Heart left ventricle (tissue), 16 donors: ENCODE measurements around the gene EMP2. TPM values are rescaled to one million over a fixed set of nuclear protein-coding genes. Genes with fewer than 3 reads are reported as not detected.

ENCODE experiments used
- ATAC-seq, 4 donors: fragments of 200-7000 bp; cut with Tn5 transposase; one replicate each; pipeline ENCODE4 v1.9.1; 2020 to 2022; ENCODE audit warnings: moderate library complexity in 4 of 4, mild to moderate bottlenecking in 3 of 4, moderate number of reproducible peaks in 1 of 4
- DNase-seq, 5 donors: peaks; one replicate each; pipeline ENCODE4 v3.0.0-alpha.2; 2020
- H3K27ac ChIP-seq, 12 donors: fragments of 200-600 bp; sonication (generic) in 4 of 12; one replicate each; pipeline versions ENCODE4 v1.5.0 to v1.8.0; 2016 to 2022; ENCODE audit warnings: mild to moderate bottlenecking in 2 of 12
- H3K27me3 ChIP-seq, 9 donors: fragments of 200-600 bp; sonication (generic) in 2 of 9; one replicate each; pipeline versions ENCODE4 v1.5.1 to v1.8.0; 2016 to 2022; ENCODE audit warnings: mild to moderate bottlenecking in 3 of 9
- H3K36me3 ChIP-seq, 9 donors: fragments of 200-600 bp; sonication (generic) in 2 of 9; one replicate each; pipeline versions ENCODE4 v1.5.0 to v1.8.0; 2018 to 2022; ENCODE audit warnings: mild to moderate bottlenecking in 2 of 9
- H3K4me1 ChIP-seq, 12 donors: fragments of 200-600 bp; sonication (generic) in 4 of 12; one replicate each; pipeline versions ENCODE4 v1.5.0 to v1.8.0; 2016 to 2022; ENCODE audit warnings: mild to moderate bottlenecking in 3 of 12
- H3K4me3 ChIP-seq, 12 donors: fragments of 200-600 bp; sonication (generic) in 4 of 12; one replicate each; pipeline versions ENCODE4 v1.5.0 to v1.8.0; 2017 to 2022; ENCODE audit warnings: mild to moderate bottlenecking in 9 of 12, moderate library complexity in 4 of 12
- H3K9me3 ChIP-seq, 12 donors: fragments of 200-600 bp; sonication (generic) in 4 of 12; one replicate each; pipeline versions ENCODE4 v1.5.0 to v1.8.0; 2016 to 2022; ENCODE audit warnings: mild to moderate bottlenecking in 1 of 12
- CTCF ChIP-seq, 12 donors: fragments of 200-600 bp; sonication (generic) in 4 of 12; IDR thresholded peaks; one replicate each; pipeline versions ENCODE4 v1.5.0 to v1.8.0; 2018 to 2022; ENCODE audit warnings: antibody characterized with exemption in 12 of 12, mild to moderate bottlenecking in 5 of 12
- POLR2A ChIP-seq, 2 donors: fragments of 450-650 bp; IDR thresholded peaks; one replicate each; pipeline ENCODE4 v1.6.1; 2017; ENCODE audit warnings: antibody characterized with exemption in 2 of 2, mild to moderate bottlenecking in 2 of 2, moderate library complexity in 2 of 2
- WGBS, 4 donors: extraction: QIAGEN DNeasy Blood & Tissue Kit in 2 of 4; methylation state at CpG; one replicate each; pipeline versions ENCODE4 v1.1.5 to v1.1.7; 2013 to 2018; 5-methylcytosine and 5-hydroxymethylcytosine counted together
- intact Hi-C, 10 donors: fragments of 100-400 bp; cut with DNase I; formaldehyde crosslinking; loops; one replicate each; pipeline versions ENCODE4 v1.11.1 to v1.14.2; 2022
- polyA plus RNA-seq, 2 donors: library from polyadenylated mRNA; stranded (reverse); fragments of 200-250 nt; gene quantifications; one replicate each; pipeline ENCODE4 v1.2.3, GENCODE V29; 2013
- total RNA-seq, 9 donors: library from RNA; depleted of rRNA in 2 of 9; stranded (reverse); fragments of >200 nt in 2 of 9; fragmentation: NEBNext Ultra II Directional in 3 of 9; extraction: Animal tissue kit (Norgen Biotek cat#: 25700) in 3 of 9; gene quantifications; one replicate each; pipeline versions ENCODE4 v1.1.0 to v1.2.4, GENCODE V29; 2016 to 2023
- donor health status: ischemic (EF 13 %, LVEDD 7.1; RV severe dilation, severe dysfunction).
- donor health status: healthy with polysubstance abuse.
- donor health status: DM: no; HTN: yes; CAD: no.
- donor health status: DM: no; HTN: no; CAD: no.
- donor health status: ischemic (EF 25% LVEDD 6.9; RV normal size, moderate dysfunction).
- donor health status: ischemic (EF 25% LVEDD 5.7; RV mildly dilated, moderate dysfunction).
- donor health status: healthy.
- donor health status: DM: yes; HTN: yes; CAD: no.
- donor health status: ischemic (EF 35%, LVEDD 5.7; RV mildly dilated, moderate dysfunction).
- donor health status: nonischemic (EF 11% LVEDD 7.7; RV severe dilation, severe dysfunction).
- donor health status: DM: yes; HTN: yes; CAD: no.
- donor health status: PGD.
- donor health status: ischemic (EF 29% LVEDD 5.4; RV normal size, mild dysfunction).
- donor health status: nonischemic (EF 23%, LVEDD 6.1; RV moderate dilation, normal function).

Gene EMP2
- total and polyA plus RNA-seq, 11 donors: 34.5 to 103 (median 61.3) TPM

DNA sequence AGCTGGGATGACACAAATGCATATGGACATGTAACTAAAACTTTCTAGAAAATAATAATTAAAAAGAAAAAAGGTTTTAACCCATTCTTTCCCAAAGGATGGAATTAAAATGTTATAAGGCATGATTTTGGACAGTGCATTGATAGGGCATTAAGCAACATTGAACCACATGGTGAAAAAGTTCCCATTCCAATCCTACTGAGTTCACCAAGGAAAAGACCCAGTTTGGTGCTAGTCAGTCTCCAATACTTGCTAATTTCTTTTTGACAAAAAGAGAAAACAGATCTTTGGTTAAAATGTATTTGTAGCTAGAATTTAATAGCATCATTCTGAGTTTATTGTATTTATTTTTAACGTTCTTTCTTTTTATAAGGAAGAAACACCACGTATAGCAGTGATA, 28.1 kb downstream of the EMP2 start:
- H3K9me3 ChIP-seq: peaks cover 0 to 12% (median 6%) of the 10 kb centered on the region in 12 donors
- H3K36me3 ChIP-seq: peaks cover 0 to 18% (median 7%) of the 10 kb centered on the region in 9 donors
- ATAC-seq (no peak), DNase-seq (no peak)
- TF ChIP-seq POLR2A (IDR thresholded peaks at IDR 0.05) (no peak), CTCF (IDR thresholded peaks at IDR 0.05) (no peak)
- peak overlapping the region in 2 of 12 donors; percentile 44 to 57 for H3K4me3 ChIP-seq
- 69 to 78% (median 77%) methylated on average over 2 of the region's 2 CpGs for WGBS, 4 donors
- intact Hi-C loops: loop anchor here in 1 of 10 donors (10.0 kb wide), 1 partner anchor 373 kb away; no protein-coding TSS in a partner anchor
- peak overlapping the region in 10 of 12 donors; percentile 59 to 78 (median 68) for H3K27ac ChIP-seq
- no peaks in the 10 kb centered on the region for H3K27me3 ChIP-seq
- peaks cover 0 to 50% (median 32%) of the 10 kb centered on the region in 12 donors for H3K4me1 ChIP-seq

DNA sequence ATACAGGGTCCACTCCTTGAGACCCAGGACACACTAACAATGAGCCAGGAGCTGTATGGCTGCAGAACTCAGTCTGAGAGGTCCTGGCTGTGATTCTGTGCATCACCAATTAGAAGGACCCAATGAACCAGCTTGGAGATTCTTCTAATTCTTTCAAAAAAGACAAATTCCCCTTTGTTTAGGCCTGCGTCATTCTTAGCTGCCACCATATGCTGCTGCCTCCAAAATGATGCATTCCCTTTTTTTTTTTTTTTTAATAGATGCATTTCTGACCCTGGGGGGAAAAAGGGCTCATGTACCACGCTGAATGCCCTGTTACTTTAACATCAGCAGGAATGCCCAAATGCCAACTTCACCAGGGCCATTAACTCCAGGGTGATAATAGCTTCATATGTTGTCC, 28.5 kb downstream of the EMP2 start:
- Histone ChIP-seq H3K4me1 (peaks cover 0 to 46% (median 29%) of the 10 kb centered on the region in 12 donors), H3K36me3 (peaks cover 0 to 22% (median 11%) of the 10 kb centered on the region in 9 donors), H3K4me3 (no peak overlapping the region), H3K27me3 (no peaks in the 10 kb centered on the region), H3K27ac (peak overlapping the region in 1 of 12 donors; percentile 78), H3K9me3 (peaks cover 0 to 12% (median 6%) of the 10 kb centered on the region in 12 donors)
- DNase-seq (no peak), ATAC-seq (no peak)
- 87 to 93% (median 91%) methylated on average over 2 of the region's 2 CpGs for WGBS, 4 donors
- intact Hi-C loops: loop anchor here in 1 of 10 donors (10.0 kb wide), 1 partner anchor 373 kb away; no protein-coding TSS in a partner anchor
- TF ChIP-seq CTCF (IDR thresholded peaks at IDR 0.05) (no peak), POLR2A (IDR thresholded peaks at IDR 0.05) (no peak)

GRCh38 chr16:10548404-10548803, 32.0 kb downstream of the EMP2 start:
- WGBS, 4 donors: 95 to 100% (median 99%) methylated on average over 1 of the region's 1 CpG

DNA sequence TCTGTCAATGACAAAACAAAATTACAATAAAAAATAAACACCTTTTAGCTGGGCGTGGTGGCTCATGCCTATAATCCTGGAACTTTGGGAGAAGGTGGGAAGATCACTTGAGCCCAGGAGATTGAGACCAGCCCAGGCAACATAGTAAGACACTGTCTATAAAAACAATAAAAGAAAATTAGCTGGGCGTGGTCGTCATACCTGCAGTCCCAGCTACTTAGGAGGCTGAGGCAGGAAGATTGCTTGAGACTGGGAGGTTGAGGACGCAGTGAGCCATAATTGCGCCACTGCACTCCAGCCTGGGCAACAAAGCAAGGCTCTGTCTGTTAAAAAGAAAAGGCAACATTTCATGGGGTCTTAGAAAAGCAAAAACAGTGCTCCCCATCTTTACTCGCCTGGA, 32.7 kb downstream of the EMP2 start:
- H3K27me3 ChIP-seq: no peaks in the 10 kb centered on the region
- intact Hi-C loops: no loop called here
- ATAC-seq: no peak
- no peak for DNase-seq
- H3K4me3 ChIP-seq: no peak overlapping the region
- no peak overlapping the region for H3K27ac ChIP-seq
- WGBS, 4 donors: 96 to 98% (median 98%) methylated on average over 6 of the region's 6 CpGs
- TF ChIP-seq CTCF (IDR thresholded peaks at IDR 0.05) (no peak), POLR2A (IDR thresholded peaks at IDR 0.05) (no peak)
- peaks cover 0 to 12% (median 6%) of the 10 kb centered on the region in 12 donors for H3K9me3 ChIP-seq
- H3K36me3 ChIP-seq: peaks cover 4 to 64% (median 52%) of the 10 kb centered on the region in 9 donors
- peaks cover 0 to 9% (median 6%) of the 10 kb centered on the region in 12 donors for H3K4me1 ChIP-seq

More at GRCh38 chr16:10548404-10548803, 32.0 kb downstream of the EMP2 start:
- intact Hi-C loops: no loop called here
- no peak overlapping the region for H3K27ac ChIP-seq
- no peaks in the 10 kb centered on the region for H3K27me3 ChIP-seq
- H3K4me1 ChIP-seq: peaks cover 0 to 14% (median 10%) of the 10 kb centered on the region in 12 donors
- H3K36me3 ChIP-seq: peaks cover 2 to 57% (median 46%) of the 10 kb centered on the region in 9 donors
- peaks cover 0 to 12% (median 6%) of the 10 kb centered on the region in 12 donors for H3K9me3 ChIP-seq
- TF ChIP-seq POLR2A (IDR thresholded peaks at IDR 0.05): no peak
- TF ChIP-seq CTCF (IDR thresholded peaks at IDR 0.05): no peak
- ATAC-seq (no peak), DNase-seq (no peak)
- H3K4me3 ChIP-seq: no peak overlapping the region
